SH-SY5Y (cell line): ENCODE data around the gene B4GALT6.

ENCODE experiments used
- GATA2 ChIP-seq: IDR thresholded peaks from 2 replicates; pipeline ENCODE4 v1.6.1; 2011; ENCODE audit warnings: mild to moderate bottlenecking, low read depth, low read length
- GATA3 ChIP-seq: IDR thresholded peaks from 2 replicates; pipeline ENCODE4 v1.6.1; 2011; ENCODE audit warnings: low read depth, mild to moderate bottlenecking, low read length, moderate library complexity

DNA sequence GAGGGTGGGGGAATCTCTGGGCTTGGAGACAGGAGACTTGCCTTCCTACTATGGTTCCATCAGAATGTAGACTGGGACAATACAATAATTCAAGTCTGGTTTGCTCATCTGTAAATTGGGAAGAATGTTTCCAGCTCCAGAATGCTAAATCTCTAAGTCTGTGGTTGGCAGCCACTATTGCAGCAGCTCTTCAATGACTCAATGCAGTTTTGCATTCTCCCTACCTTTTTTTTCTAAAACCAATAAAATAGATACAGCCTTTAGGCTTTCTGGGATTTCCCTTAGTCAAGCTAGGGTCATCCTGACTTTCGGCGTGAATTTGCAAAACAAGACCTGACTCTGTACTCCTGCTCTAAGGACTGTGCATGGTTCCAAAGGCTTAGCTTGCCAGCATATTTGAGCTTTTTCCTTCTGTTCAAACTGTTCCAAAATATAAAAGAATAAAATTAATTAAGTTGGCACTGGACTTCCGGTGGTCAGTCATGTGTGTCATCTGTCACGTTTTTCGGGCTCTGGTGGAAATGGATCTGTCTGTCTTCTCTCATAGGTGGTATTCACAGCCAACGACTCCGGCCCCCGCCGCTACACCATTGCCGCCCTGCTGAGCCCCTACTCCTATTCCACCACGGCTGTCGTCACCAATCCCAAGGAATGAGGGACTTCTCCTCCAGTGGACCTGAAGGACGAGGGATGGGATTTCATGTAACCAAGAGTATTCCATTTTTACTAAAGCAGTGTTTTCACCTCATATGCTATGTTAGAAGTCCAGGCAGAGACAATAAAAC is 86.2 kb downstream of the B4GALT6 start:
- TF ChIP-seq GATA2 = no peak
- no peak for TF ChIP-seq GATA3
